NB4 (cell line): ENCODE data around the gene LRRTM4.
"Not testable (repeated sequence)": the region's sequence is repeated elsewhere in the genome, so short reads cannot be mapped to it uniquely, and the experiment has no call there.

Experiments used
- DNase-seq: peaks from one replicate; pipeline ENCODE4 v3.0.0; 2010; ENCODE audit warnings: low read depth
- H3K4me3 ChIP-seq: one replicate; pipeline ENCODE4 v1.5.1; 2011; ENCODE audit warnings: mild to moderate bottlenecking, low read depth, low read length, moderate library complexity
- MYC ChIP-seq: IDR thresholded peaks from 2 replicates; pipeline ENCODE4 v1.6.1; 2011; ENCODE audit warnings: low read depth, low read length
- POLR2A ChIP-seq: IDR thresholded peaks from 2 replicates; pipeline ENCODE4 v1.6.1; 2011; ENCODE audit warnings: mild to moderate bottlenecking; ENCODE audit not compliant: insufficient read length; ENCODE audit errors: extremely low read depth
- TF ChIP-seq, protein P1 (sequence below): IDR thresholded peaks from 2 replicates; pipeline ENCODE4 v1.6.1; 2011; ENCODE audit warnings: low read depth, low read length
- TF ChIP-seq, protein P2 (sequence below): IDR thresholded peaks from one replicate; pipeline ENCODE4 v1.5.1; 2012; ENCODE audit warnings: low read depth, low read length

LRRTM4 gene

GRCh38 chr2:77144772-77145171 lies 377.4 kb downstream of the LRRTM4 start:
- TF ChIP-seq, protein P1, sequence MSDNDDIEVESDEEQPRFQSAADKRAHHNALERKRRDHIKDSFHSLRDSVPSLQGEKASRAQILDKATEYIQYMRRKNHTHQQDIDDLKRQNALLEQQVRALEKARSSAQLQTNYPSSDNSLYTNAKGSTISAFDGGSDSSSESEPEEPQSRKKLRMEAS: no peak
- TF ChIP-seq, protein P2, sequence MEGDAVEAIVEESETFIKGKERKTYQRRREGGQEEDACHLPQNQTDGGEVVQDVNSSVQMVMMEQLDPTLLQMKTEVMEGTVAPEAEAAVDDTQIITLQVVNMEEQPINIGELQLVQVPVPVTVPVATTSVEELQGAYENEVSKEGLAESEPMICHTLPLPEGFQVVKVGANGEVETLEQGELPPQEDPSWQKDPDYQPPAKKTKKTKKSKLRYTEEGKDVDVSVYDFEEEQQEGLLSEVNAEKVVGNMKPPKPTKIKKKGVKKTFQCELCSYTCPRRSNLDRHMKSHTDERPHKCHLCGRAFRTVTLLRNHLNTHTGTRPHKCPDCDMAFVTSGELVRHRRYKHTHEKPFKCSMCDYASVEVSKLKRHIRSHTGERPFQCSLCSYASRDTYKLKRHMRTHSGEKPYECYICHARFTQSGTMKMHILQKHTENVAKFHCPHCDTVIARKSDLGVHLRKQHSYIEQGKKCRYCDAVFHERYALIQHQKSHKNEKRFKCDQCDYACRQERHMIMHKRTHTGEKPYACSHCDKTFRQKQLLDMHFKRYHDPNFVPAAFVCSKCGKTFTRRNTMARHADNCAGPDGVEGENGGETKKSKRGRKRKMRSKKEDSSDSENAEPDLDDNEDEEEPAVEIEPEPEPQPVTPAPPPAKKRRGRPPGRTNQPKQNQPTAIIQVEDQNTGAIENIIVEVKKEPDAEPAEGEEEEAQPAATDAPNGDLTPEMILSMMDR: no peak
- TF ChIP-seq POLR2A (no peak), MYC (no peak)
- DNase-seq: no peak
- no peak overlapping the region for H3K4me3 ChIP-seq

DNA sequence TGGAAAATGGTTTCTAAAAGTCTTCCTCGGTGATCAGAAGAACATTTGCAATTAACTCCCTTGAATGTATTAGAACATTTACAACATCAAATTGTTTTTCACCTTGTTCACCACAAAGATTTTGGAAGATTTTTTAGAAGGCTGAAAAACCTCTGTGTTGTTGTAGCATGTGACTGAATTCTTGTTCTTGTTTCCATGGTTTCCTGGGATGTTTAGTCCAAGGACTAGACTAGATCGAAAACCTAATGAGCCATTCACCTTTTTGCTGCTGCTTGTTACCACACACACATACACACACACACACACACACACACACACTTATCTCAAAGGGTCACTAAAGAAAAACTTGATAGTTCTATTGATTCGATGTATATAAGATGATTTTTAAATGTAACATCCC lies 380.0 kb downstream of the LRRTM4 start:
- H3K4me3 ChIP-seq: no peak overlapping the region
- no peak for DNase-seq
- TF ChIP-seq, protein P1: no peak
- TF ChIP-seq, protein P2: no peak
- TF ChIP-seq POLR2A (no peak), MYC (no peak)

GRCh38 chr2:77128479-77128878 lies 393.7 kb downstream of the LRRTM4 start:
- DNase-seq, H3K4me3 ChIP-seq: not testable (repeated sequence)

DNA sequence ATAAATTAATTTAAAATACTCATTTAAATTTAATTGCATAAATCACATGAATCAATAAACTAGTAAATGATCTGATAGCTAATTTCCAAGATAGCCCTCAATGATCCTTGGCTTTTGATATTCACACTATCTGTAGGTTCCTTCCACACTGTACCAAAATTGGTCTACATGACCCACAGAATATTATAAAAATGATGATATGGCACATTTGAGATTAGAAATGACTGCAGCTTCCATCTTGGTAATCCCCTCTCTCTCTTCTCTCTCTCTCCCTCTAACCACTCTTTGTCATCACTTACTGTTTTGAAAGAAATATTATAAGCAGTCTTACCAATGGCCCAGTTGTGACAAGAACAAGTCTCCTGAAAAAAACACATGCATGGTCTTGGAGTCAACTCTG lies 394.8 kb downstream of the LRRTM4 start:
- H3K4me3 ChIP-seq: no peak overlapping the region
- no peak for TF ChIP-seq POLR2A
- TF ChIP-seq, protein P1: no peak
- no peak for TF ChIP-seq MYC
- TF ChIP-seq, protein P2: no peak
- no peak for DNase-seq

- TF ChIP-seq, protein P2: no peak
- TF ChIP-seq POLR2A: no peak
- TF ChIP-seq, protein P1: no peak
- no peak for DNase-seq
- H3K4me3 ChIP-seq: no peak overlapping the region
Measured at GRCh38 chr2:77121518-77121917, 400.7 kb downstream of the LRRTM4 start.

- DNase-seq: no peak
- TF ChIP-seq, protein P1: no peak
- TF ChIP-seq MYC (no peak), POLR2A (no peak)
- TF ChIP-seq, protein P2: no peak
- no peak overlapping the region for H3K4me3 ChIP-seq
Measured at GRCh38 chr2:77119333-77119732, 402.8 kb downstream of the LRRTM4 start.
